Measurements from ENCODE around the gene PARVB. TPM values are rescaled to one million over a fixed set of nuclear protein-coding genes. Genes with fewer than 3 reads are reported as not detected.

PARVB gene
- total RNA-seq, 4 donors from 2014 or later, result 32.1 to 61.9 (median 41.9) TPM

DNA sequence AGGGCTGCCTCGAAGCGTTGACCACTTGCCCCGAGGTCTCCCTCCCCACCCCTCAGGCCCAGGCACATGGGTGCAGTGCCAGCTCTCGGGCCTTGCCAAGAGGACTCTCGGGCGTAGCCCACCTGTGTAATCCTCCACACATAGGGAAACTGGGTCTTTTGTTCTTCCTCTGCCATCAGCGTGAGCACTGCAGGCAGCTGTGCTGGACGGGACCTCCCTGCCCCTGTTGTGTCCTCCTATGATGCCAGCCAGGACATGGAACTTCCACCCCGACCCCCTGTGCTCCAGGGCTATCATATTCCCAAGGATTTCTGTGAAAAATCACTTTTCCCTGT lies 66.4 kb downstream of the PARVB start:
- WGBS, 2 donors (ENCODE audit: low coverage in 1 of 2), result 67 to 81% methylated on average over 1 to 4 of the region's 9 CpGs

DNA sequence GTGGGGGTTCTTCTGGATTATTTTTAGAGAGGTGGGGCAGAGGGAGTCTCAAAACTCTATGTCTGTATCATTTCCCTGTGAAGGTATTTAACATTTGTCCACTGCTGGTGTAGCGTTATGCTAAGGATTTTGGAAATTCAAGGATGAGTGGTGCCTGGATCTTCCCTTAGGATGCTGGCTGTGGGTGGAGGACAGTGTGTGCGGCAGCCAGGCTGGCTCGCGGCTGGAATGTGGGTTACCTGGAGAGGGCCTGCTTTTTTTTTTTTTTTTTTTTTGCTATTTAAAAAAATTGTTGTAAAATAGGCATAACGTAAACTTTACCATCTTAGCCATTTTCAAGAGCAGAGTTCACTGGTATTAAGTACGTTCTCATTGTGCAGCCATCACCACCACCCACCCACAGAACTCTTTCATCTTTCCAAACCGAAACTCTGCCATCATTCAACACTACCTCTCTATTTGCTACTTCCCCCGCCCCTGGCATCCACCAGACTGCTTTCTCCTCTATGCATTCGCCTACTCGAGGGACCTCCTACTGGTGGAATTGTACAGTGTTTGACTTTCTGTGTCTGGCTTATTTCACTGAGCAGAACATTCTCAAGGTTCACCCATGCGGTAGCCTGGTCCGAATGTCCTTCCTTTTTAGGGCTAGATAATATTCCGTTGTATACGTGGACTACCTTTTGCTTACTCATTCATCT lies 67.1 kb downstream of the PARVB start:
- Histone ChIP-seq H3K27me3 (no peaks in the 10 kb centered on the region), H3K4me1 (peaks cover 0 to 45% (median 4%) of the 10 kb centered on the region in 3 donors), H3K27ac (no peak overlapping the region), H3K9me3 (no peaks in the 10 kb centered on the region), H3K4me3 (no peak overlapping the region), H3K36me3 (peaks cover 0 to 31% of the 10 kb centered on the region in 2 donors)
- ATAC-seq, result no peak
- TF ChIP-seq POLR2A (IDR thresholded peaks at IDR 0.05) (no peak), POLR2AphosphoS5 (IDR thresholded peaks at IDR 0.05) (no peak), EP300 (IDR thresholded peaks at IDR 0.05) (no peak)
- TF ChIP-seq, protein P1, sequence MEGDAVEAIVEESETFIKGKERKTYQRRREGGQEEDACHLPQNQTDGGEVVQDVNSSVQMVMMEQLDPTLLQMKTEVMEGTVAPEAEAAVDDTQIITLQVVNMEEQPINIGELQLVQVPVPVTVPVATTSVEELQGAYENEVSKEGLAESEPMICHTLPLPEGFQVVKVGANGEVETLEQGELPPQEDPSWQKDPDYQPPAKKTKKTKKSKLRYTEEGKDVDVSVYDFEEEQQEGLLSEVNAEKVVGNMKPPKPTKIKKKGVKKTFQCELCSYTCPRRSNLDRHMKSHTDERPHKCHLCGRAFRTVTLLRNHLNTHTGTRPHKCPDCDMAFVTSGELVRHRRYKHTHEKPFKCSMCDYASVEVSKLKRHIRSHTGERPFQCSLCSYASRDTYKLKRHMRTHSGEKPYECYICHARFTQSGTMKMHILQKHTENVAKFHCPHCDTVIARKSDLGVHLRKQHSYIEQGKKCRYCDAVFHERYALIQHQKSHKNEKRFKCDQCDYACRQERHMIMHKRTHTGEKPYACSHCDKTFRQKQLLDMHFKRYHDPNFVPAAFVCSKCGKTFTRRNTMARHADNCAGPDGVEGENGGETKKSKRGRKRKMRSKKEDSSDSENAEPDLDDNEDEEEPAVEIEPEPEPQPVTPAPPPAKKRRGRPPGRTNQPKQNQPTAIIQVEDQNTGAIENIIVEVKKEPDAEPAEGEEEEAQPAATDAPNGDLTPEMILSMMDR (IDR thresholded peaks at IDR 0.05), result peak in 1 of 4 experiments; percentile 10
- WGBS, 2 donors (ENCODE audit: low coverage in 1 of 2), result 61 to 67% methylated on average over 7 to 14 of the region's 14 CpGs

More for the DNA sequence above, 66.4 kb downstream of the PARVB start:
- ATAC-seq, result no peak
- Histone ChIP-seq H3K36me3 (peaks cover 0 to 25% of the 10 kb centered on the region in 2 donors), H3K27ac (no peak overlapping the region), H3K9me3 (no peaks in the 10 kb centered on the region), H3K4me3 (no peak overlapping the region), H3K4me1 (peaks cover 0 to 51% (median 6%) of the 10 kb centered on the region in 3 donors), H3K27me3 (no peaks in the 10 kb centered on the region)
- TF ChIP-seq, protein P1 (IDR thresholded peaks at IDR 0.05), result no peak
- TF ChIP-seq EP300 (IDR thresholded peaks at IDR 0.05) (no peak), POLR2AphosphoS5 (IDR thresholded peaks at IDR 0.05) (no peak), POLR2A (IDR thresholded peaks at IDR 0.05) (no peak)

DNA sequence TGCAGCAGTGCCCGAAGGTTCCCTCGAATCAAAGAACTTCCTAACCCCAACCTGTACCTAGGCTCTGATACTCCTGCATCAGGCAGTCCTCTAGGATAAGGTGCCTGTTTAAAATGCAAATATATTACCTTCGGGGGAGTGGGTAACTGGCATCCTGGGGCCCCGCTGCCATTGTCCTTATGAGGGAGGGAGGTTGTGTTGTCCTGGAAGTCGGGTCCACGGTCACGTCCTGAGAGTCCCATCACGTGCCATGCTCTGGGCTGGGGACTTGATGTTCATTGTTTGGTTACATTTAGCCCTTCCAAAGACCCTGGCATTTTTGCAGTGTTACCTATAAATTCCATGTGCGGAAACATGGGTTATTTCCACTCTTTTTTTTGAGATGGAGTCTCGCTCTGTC lies 67.6 kb downstream of the PARVB start:
- no peak for TF ChIP-seq POLR2AphosphoS5 (IDR thresholded peaks at IDR 0.05)
- TF ChIP-seq EP300 (IDR thresholded peaks at IDR 0.05), result no peak
- no peak for TF ChIP-seq POLR2A (IDR thresholded peaks at IDR 0.05)
- TF ChIP-seq, protein P1 (IDR thresholded peaks at IDR 0.05), result no peak
- peaks cover 0 to 39% (median 4%) of the 10 kb centered on the region in 3 donors for H3K4me1 ChIP-seq
- 92 to 96% methylated on average over 2 to 4 of the region's 10 CpGs for WGBS, 2 donors (ENCODE audit: low coverage in 1 of 2)
- H3K27me3 ChIP-seq, result no peaks in the 10 kb centered on the region
- no peak for ATAC-seq
- H3K4me3 ChIP-seq, result no peak overlapping the region
- no peak overlapping the region for H3K27ac ChIP-seq
- H3K9me3 ChIP-seq, result no peaks in the 10 kb centered on the region
- H3K36me3 ChIP-seq, result peaks cover 0 to 37% of the 10 kb centered on the region in 2 donors

DNA sequence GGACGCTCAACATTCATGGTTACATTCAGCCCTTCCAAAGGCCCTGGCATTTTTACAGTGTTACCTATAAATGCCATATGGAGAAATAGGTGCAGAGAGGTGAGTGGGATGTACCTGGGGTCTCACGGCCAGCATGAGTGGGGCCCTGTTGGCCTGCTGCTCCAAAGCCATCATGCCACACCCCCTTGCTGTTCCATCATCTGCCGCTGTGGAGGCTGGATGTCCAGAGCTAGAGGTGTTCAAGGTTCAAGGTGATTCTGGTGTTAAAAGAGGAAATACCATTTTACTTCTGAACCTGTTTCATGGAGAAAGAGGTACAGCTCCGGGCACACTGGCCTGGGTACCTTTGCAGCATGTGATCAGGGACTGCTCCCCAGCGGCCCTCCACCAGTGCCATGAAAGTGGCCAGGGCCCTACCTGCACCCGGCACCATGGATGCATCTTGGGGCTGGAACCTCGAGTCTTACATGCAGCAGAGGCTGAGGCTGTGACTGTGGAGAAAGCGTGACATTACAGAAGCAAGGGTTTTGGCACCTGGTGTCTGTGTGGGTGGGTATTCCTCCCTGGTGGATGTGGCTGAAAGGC lies 68.6 kb downstream of the PARVB start:
- no peak for ATAC-seq
- 100% methylated on average over 1 to 2 of the region's 8 CpGs for WGBS, 2 donors (ENCODE audit: low coverage in 1 of 2)
- Histone ChIP-seq H3K27me3 (no peaks in the 10 kb centered on the region), H3K4me3 (no peak overlapping the region), H3K4me1 (peaks cover 0 to 30% (median 4%) of the 10 kb centered on the region in 3 donors), H3K27ac (no peak overlapping the region), H3K9me3 (no peaks in the 10 kb centered on the region), H3K36me3 (peaks cover 0 to 47% of the 10 kb centered on the region in 2 donors)
- TF ChIP-seq POLR2A (IDR thresholded peaks at IDR 0.05) (no peak), POLR2AphosphoS5 (IDR thresholded peaks at IDR 0.05) (no peak), EP300 (IDR thresholded peaks at IDR 0.05) (no peak)
- TF ChIP-seq, protein P1 (IDR thresholded peaks at IDR 0.05), result no peak

DNA sequence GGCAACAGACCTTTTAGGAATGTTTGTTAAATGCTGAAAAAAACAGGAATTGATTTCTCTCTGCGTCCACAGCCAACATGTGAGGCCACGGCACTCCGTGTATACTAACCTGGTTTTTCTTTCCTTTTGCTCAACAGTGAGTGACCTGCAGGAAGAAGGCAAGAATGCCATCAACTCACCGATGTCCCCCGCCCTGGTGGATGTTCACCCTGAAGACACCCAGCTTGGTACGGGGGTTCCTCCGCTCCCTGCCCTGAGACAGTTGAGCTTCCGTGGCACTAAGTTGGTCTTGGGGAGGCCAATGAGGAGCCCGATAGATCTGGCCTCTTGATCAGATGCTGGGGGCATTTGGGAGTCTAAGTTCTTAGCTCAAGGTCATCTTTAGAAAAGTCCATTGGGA lies 69.7 kb downstream of the PARVB start:
- TF ChIP-seq POLR2A (IDR thresholded peaks at IDR 0.05) (no peak), POLR2AphosphoS5 (IDR thresholded peaks at IDR 0.05) (no peak), EP300 (IDR thresholded peaks at IDR 0.05) (no peak)
- TF ChIP-seq, protein P1 (IDR thresholded peaks at IDR 0.05), result no peak
- Histone ChIP-seq H3K27ac (no peak overlapping the region), H3K9me3 (no peaks in the 10 kb centered on the region), H3K4me1 (peaks cover 0 to 19% (median 3%) of the 10 kb centered on the region in 3 donors), H3K4me3 (no peak overlapping the region), H3K27me3 (no peaks in the 10 kb centered on the region), H3K36me3 (peaks cover 0 to 50% of the 10 kb centered on the region in 2 donors)
- 87 to 94% methylated on average over 4 to 8 of the region's 9 CpGs for WGBS, 2 donors (ENCODE audit: low coverage in 1 of 2)
- no peak for ATAC-seq
